Measurements from ENCODE around the gene LPP. TPM values are rescaled to one million over a fixed set of nuclear protein-coding genes. Genes with fewer than 3 reads are reported as not detected.

LPP gene
- polyA plus RNA-seq, 3 donors, result 14.1 to 23.2 (median 15.3) TPM

- 100% methylated on average over 1 of the region's 1 CpG for WGBS (ENCODE audit: insufficient coverage)
- no peak overlapping the region for H3K9ac ChIP-seq (ENCODE audit: insufficient read depth, low read length, poor library complexity, severe bottlenecking)
- no peaks in the 10 kb centered on the region for H3K4me1 ChIP-seq (ENCODE audit: control insufficient read depth in 1 of 2, insufficient read depth in 2 of 2, low read length in 2 of 2)
- Mint-ChIP-seq H3K27me3 (ENCODE audit: low read depth in 3 of 3) (peaks cover 0 to 2% (median 0%) of the 10 kb centered on the region in 3 donors), H3K36me3 (no peaks in the 10 kb centered on the region), H3K27ac (no peak overlapping the region), H3K4me3 (no peak overlapping the region), H3K9me3 (no peaks in the 10 kb centered on the region), H3K4me1 (peaks cover 21% of the 10 kb centered on the region)
- intact Hi-C loops (cut with micrococcal nuclease), result no loop called here
- no peak for TF ChIP-seq CTCF (IDR thresholded peaks at IDR 0.05)
- H3K27me3 ChIP-seq (ENCODE audit: control insufficient read depth in 2 of 2, insufficient read depth in 2 of 2, low read length in 2 of 2), result no peaks in the 10 kb centered on the region
- H2AFZ ChIP-seq (ENCODE audit: insufficient read depth, low read depth, low read length, poor library complexity, severe bottlenecking), result no peak overlapping the region
- H3K79me2 ChIP-seq (ENCODE audit: insufficient read depth, low read length), result no peaks in the 10 kb centered on the region
- H4K20me1 ChIP-seq (ENCODE audit: insufficient read depth, low read length), result no peaks in the 10 kb centered on the region
- no peak overlapping the region for H3K4me2 ChIP-seq (replicated peaks; ENCODE audit: extremely low read depth, low read length, poor library complexity, severe bottlenecking)
- no peaks in the 10 kb centered on the region for H3K36me3 ChIP-seq (replicated peaks in 1 of 2; ENCODE audit: control insufficient read depth in 1 of 2, insufficient read depth in 2 of 2, low read length in 2 of 2)
- no peaks in the 10 kb centered on the region for H3K9me3 ChIP-seq (replicated peaks in 1 of 2; ENCODE audit: control insufficient read depth in 1 of 2, insufficient read depth in 1 of 2, low read length in 2 of 2)
- no peak overlapping the region for H3K4me3 ChIP-seq (replicated peaks in 1 of 3; ENCODE audit: low read depth in 2 of 3, low read length in 3 of 3)
- no peak for DNase-seq
- H3K27ac ChIP-seq (ENCODE audit: low read depth in 1 of 2, low read length in 2 of 2), result no peak overlapping the region
These were observed 508.3 kb downstream of the LPP start for GRCh38 chr3:188662214-188662613.

- Histone ChIP-seq H3K4me3 (replicated peaks in 1 of 3; ENCODE audit: low read depth in 2 of 3, low read length in 3 of 3) (no peak overlapping the region), H3K27ac (ENCODE audit: low read depth in 1 of 2, low read length in 2 of 2) (no peak overlapping the region), H3K9ac (ENCODE audit: insufficient read depth, low read length, poor library complexity, severe bottlenecking) (no peak overlapping the region), H4K20me1 (ENCODE audit: insufficient read depth, low read length) (no peaks in the 10 kb centered on the region), H2AFZ (ENCODE audit: insufficient read depth, low read depth, low read length, poor library complexity, severe bottlenecking) (no peak overlapping the region), H3K36me3 (replicated peaks in 1 of 2; ENCODE audit: control insufficient read depth in 1 of 2, insufficient read depth in 2 of 2, low read length in 2 of 2) (no peaks in the 10 kb centered on the region), H3K4me1 (ENCODE audit: control insufficient read depth in 1 of 2, insufficient read depth in 2 of 2, low read length in 2 of 2) (no peaks in the 10 kb centered on the region), H3K4me2 (replicated peaks; ENCODE audit: extremely low read depth, low read length, poor library complexity, severe bottlenecking) (no peak overlapping the region), H3K79me2 (ENCODE audit: insufficient read depth, low read length) (no peaks in the 10 kb centered on the region), H3K9me3 (replicated peaks in 1 of 2; ENCODE audit: control insufficient read depth in 1 of 2, insufficient read depth in 1 of 2, low read length in 2 of 2) (no peaks in the 10 kb centered on the region), H3K27me3 (ENCODE audit: control insufficient read depth in 2 of 2, insufficient read depth in 2 of 2, low read length in 2 of 2) (no peaks in the 10 kb centered on the region)
- H3K27ac Mint-ChIP-seq, result peak overlapping the region in 1 of 7 donors; percentile 2
- H3K4me1 Mint-ChIP-seq, result peaks cover 21% of the 10 kb centered on the region
- H3K36me3 Mint-ChIP-seq, result no peaks in the 10 kb centered on the region
- H3K27me3 Mint-ChIP-seq (ENCODE audit: low read depth in 3 of 3), result peaks cover 0 to 2% (median 0%) of the 10 kb centered on the region in 3 donors
- DNase-seq, result no peak
- intact Hi-C loops (cut with micrococcal nuclease), result no loop called here
- TF ChIP-seq CTCF (IDR thresholded peaks at IDR 0.05), result no peak
- no CpG with 5 or more reads among the region's 2 CpGs for WGBS (ENCODE audit: insufficient coverage)
- no peak overlapping the region for H3K4me3 Mint-ChIP-seq
- no peaks in the 10 kb centered on the region for H3K9me3 Mint-ChIP-seq
These were observed 508.8 kb downstream of the LPP start for GRCh38 chr3:188662795-188663194.

Data from CD14-positive monocyte (primary cell).